Measurements from ENCODE around the gene TIMM23.
"Not testable (repeated sequence)": the region's sequence is repeated elsewhere in the genome, so short reads cannot be mapped to it uniquely, and the experiment has no call there.

Gene TIMM23, protein sequence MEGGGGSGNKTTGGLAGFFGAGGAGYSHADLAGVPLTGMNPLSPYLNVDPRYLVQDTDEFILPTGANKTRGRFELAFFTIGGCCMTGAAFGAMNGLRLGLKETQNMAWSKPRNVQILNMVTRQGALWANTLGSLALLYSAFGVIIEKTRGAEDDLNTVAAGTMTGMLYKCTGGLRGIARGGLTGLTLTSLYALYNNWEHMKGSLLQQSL

DNA sequence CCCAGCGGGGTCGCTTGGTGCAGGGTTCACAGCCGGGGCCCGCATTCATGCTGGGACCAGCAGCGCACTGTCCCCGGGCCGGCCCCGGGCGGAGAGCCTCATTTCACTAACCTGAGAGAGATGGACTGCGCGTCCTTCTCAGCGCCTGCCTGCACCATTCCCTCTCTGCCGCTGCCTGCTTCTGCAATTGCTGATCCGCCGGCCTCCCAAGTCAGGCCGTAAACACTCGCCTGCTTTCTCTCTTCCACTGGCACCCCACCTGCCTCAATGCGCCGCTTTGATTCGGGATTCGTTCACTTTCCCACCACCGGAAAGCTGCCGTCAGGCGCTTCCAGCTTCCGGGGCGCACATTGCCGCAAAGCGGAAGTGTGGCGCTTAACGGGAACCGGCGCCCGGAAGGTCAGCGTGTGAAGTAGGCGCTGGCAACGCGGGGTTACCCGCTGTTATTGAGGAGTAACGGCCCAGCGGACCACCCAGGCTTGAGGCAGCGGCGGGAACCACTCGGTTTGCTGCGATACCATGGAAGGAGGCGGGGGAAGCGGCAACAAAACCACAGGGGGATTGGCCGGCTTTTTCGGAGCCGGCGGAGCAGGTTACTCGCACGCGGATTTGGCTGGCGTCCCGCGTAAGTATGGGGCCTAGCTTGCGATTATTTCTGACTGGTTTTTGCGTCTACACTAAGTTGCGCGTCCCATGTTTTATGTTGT is at the start of gene TIMM23:
TSS of gene TIMM23 (plus strand) at position 384 of the 707 bp plus-strand sequence. CDS start at position 520, 136 bp downstream.
- DNase-seq: peak; percentile 25 to 95 (median 78)

DNA sequence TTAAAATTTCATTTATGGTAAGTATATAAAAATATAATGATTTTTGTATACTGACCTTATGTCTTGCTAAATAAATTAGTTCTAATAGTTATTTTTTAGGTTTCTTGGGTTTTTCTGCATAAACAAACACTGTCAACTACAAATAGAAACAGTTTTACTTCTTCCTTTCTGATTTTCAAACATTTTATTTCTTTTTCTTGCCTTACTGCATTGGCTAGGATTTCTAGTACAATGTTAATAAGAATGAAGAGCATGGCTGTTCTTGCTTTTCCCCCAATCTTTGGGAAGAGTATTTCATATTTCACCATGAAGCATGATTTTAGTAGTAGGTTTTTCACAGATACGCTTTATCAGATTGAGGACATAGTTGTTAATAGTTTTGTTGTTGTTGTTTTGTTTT is 45.5 kb upstream of the TIMM23 start:
- DNase-seq: not testable (repeated sequence)

- DNase-seq: not testable (repeated sequence)
Observed at GRCh38 chr10:45931305-45931704, 41.0 kb upstream of the TIMM23 start.

GRCh38 chr10:45934788-45935187 is 37.5 kb upstream of the TIMM23 start:
- not testable (repeated sequence) for DNase-seq

DNA sequence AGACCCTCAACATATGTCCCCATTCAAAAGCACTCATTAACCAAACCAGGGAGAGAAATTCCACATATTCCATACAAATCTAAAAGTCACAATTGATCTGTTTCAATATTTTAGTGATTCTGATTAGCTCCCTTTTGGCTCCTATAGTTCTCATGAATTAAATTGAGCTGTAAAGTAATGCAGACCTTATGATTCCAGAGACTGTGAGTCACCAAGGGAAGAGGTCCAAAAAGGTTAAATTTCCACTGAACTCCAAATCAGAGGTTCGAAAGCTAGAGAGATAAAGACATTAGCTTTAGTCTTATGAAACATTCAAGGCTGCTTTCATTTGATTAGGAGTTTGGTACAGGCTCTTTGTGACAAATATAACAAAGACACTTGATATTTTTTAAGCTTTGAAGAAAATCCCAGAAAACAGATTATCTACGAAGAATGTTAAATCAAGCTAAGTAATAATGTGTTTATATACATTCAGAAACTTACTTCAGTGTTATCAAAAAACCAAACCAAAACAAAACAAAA is 33.1 kb upstream of the TIMM23 start:
- not testable (repeated sequence) for DNase-seq

- not testable (repeated sequence) for DNase-seq
Observed at GRCh38 chr10:45941196-45941595, 31.1 kb upstream of the TIMM23 start.

GRCh38 chr10:45945476-45945875 is 26.8 kb upstream of the TIMM23 start:
- not testable (repeated sequence) for DNase-seq

GRCh38 chr10:45947363-45947762 is 24.9 kb upstream of the TIMM23 start:
- not testable (repeated sequence) for DNase-seq

- not testable (repeated sequence) for DNase-seq
Observed at GRCh38 chr10:45948801-45949200, 23.5 kb upstream of the TIMM23 start.

- not testable (repeated sequence) for DNase-seq
Observed at GRCh38 chr10:45954367-45954766, 17.9 kb upstream of the TIMM23 start.

GRCh38 chr10:45956634-45957033 is 15.7 kb upstream of the TIMM23 start:
- DNase-seq: not testable (repeated sequence)

- not testable (repeated sequence) for DNase-seq
Observed at GRCh38 chr10:45957928-45958327, 14.4 kb upstream of the TIMM23 start.

GRCh38 chr10:45962686-45963452 is 9.4 kb upstream of the TIMM23 start:
- DNase-seq: not testable (repeated sequence)

DNA sequence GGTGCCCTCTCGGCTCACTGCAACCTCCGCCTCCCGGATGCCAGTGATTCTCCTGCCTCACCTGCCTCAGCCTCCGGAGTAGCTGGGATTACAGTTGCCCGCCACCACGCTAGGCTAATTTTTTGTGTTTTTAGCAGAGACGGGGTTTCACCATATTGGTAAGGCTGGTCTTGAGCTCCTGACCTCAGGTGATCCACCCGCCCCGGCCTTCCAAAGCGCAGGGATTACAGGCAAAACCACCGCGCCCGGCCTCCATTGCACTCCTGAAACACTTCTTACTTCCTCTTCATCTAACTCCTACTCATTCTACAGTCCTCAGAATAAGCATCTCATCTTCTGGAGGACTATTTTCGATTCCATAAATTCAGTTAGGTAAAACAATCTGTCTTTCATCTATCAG is 1.3 kb upstream of the TIMM23 start:
- not testable (repeated sequence) for DNase-seq

GRCh38 chr10:45971742-45972105 is 565 bp upstream of the TIMM23 start:
- peak in 1 of 56 donors; percentile 35 for DNase-seq

- DNase-seq: not testable (repeated sequence)
Observed at GRCh38 chr10:45972813-45973169, 502 bp downstream of the TIMM23 start.

- not testable (repeated sequence) for DNase-seq
Observed at GRCh38 chr10:45974041-45974440, 1.8 kb downstream of the TIMM23 start.

DNA sequence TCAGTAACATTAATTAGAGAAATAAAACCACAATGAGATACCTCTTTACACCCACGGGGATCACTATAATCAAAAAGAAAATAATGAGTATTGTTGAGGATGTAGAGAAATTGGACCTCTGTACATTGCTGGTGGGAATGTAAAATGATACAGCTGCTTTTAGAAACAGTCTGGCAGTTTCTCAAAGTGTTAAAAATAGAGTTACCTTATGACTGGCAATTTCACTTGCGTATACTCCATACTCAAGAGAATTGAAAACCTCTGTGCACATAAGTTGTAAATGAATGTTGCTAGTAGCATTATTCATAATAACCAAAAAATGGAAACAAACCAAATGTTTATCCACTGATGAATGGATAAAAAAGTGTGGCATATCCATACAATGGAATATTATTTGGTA is 6.3 kb downstream of the TIMM23 start:
- not testable (repeated sequence) for DNase-seq

DNA sequence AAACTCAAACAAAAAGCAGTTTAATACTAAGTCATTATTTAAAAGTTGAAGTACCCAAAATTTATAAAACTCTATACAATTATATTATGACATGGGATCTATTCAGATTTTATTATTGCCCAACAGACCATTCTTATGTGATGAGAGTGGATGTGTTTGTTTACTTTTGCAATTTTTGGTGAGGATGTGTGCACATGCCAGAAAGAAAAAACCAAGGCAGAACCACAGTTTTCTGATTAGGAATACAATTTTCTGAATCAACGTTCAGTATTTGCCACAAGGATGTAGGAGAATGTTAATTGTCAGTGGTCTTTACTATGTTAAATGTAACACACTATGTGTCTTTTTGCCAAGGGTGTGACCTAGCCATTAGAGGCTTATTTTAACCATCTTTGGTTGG is 9.1 kb downstream of the TIMM23 start:
- DNase-seq: not testable (repeated sequence)

DNA sequence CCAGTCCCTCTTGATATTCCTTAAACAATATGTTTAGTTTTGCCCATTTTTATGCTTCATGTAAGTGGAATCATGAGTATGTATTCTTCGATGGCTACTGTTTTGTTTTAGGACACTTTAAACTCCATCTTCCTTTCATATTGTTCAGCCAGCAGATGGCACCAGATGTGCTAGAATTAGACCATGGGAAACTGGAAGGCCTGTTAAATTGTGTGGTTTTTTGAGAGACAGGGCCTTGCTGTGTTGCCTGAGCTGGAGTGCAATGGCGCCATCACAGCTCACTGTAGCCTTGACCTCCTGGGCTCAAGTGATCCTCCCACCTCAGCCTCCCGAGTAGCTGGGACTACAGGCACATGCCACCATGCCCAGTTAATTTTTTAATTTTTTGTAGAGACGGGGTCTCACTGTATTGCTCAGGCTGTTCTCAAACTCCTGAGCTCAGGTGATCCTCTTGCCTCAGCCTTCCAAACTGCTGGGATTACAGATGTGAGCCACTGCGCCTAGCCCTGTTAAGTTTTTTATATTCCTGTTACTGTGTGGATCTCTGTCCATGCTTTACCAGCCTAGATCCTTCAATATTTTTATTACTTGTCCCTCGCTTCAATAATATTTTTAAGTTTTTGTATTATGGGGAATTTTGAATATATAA is 11.4 kb downstream of the TIMM23 start:
- peak in 11 of 56 donors; percentile 1 to 55 (median 18) for DNase-seq

DNA sequence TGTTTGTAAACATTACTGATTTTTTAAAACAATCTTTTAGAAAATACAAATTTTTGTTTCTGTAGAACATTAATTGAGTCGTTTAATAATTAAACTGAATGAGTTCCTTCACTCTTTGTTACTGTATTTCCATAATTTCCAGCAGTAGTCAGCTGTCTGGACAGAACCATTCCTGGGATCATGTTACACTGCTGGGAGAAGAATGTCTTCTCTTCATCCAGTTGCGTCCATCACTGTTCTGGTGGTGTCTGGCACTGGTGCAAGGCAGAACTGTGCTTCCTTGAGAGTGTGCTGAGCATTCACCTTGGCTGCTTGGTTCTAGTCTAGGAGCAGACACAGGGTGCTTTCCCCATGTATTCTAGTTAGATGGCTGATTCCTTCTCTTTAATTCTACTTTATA is 12.2 kb downstream of the TIMM23 start:
- not testable (repeated sequence) for DNase-seq
